HEK293 (cell line): ENCODE results near the gene SOX3.

Experiments
- CTCF ChIA-PET: fragments of 350-600 bp; formaldehyde crosslinking; extraction: SDS; loops from one replicate; lab custom pipeline; 2021; ENCODE audit warnings: antibody characterized with exemption; lab: Yijun Ruan, JAX
- POLR2A ChIA-PET: fragments of 300-600 bp; formaldehyde crosslinking; extraction: SDS; loops from one replicate; lab custom pipeline; 2020; ENCODE audit warnings: antibody characterized with exemption, inconsistent platforms; lab: Yijun Ruan, JAX
- H3K27ac ChIP-seq: fragments of 200-500 bp; sonication (Bioruptor generic); 2 replicates; pipeline ENCODE4 v1.5.1; 2014; ENCODE audit warnings: low read depth, low read length, control low read depth, inconsistent platforms; ENCODE audit errors: extremely low read depth
- H3K36me3 ChIP-seq, 2 experiments: fragments of 200-500 bp in 1 of 2; sonication (Bioruptor generic) in 1 of 2; 1 replicate in 1 of 2; 2 replicates in 1 of 2; pipeline ENCODE4 v1.5.1; 2014 to 2017; ENCODE audit warnings: inconsistent platforms in 2 of 2, low read length in 2 of 2; ENCODE audit not compliant: control insufficient read depth in 2 of 2, insufficient read depth in 1 of 2
- H3K4me1 ChIP-seq: fragments of 200-500 bp; sonication (Bioruptor generic); 2 replicates; pipeline ENCODE4 v1.5.1; 2014; ENCODE audit warnings: mild to moderate bottlenecking, low read length, inconsistent platforms; ENCODE audit not compliant: control insufficient read depth, insufficient read depth
- H3K4me3 ChIP-seq: 2 replicates; pipeline ENCODE4 v1.5.1; 2011; ENCODE audit warnings: low read depth, mild to moderate bottlenecking, control low read depth, low read length, moderate library complexity
- H3K9me3 ChIP-seq: fragments of 200-500 bp; sonication (Bioruptor generic); 2 replicates; pipeline ENCODE4 v1.5.1; 2014; ENCODE audit warnings: low read depth, low read length, inconsistent platforms; ENCODE audit not compliant: control insufficient read depth, insufficient read depth
- GFI1B ChIP-seq: fragments of 450-650 bp; formaldehyde crosslinking; IDR thresholded peaks from 2 replicates; pipeline ENCODE4 v1.5.1; 2016; ENCODE audit warnings: missing biosample characterization, missing genetic modification characterization
- IKZF3 ChIP-seq: fragments of 450-650 bp; IDR thresholded peaks from 2 replicates; pipeline ENCODE4 v1.5.0; 2018; ENCODE audit warnings: missing biosample characterization, mild to moderate bottlenecking, missing genetic modification characterization, moderate library complexity
- KLF17 ChIP-seq: fragments of 450-650 bp; formaldehyde crosslinking; IDR thresholded peaks from 2 replicates; pipeline ENCODE4 v1.5.1; 2016; ENCODE audit warnings: missing biosample characterization, missing genetic modification characterization
- OSR2 ChIP-seq: fragments of 450-650 bp; formaldehyde crosslinking; IDR thresholded peaks from 2 replicates; pipeline ENCODE4 v1.5.1; 2016; ENCODE audit warnings: missing biosample characterization, missing genetic modification characterization
- ZIC2 ChIP-seq: fragments of 450-650 bp; formaldehyde crosslinking; IDR thresholded peaks from 2 replicates; pipeline ENCODE4 v1.5.1; 2016; ENCODE audit warnings: missing biosample characterization, missing genetic modification characterization
- ZNF140 ChIP-seq: fragments of 450-650 bp; formaldehyde crosslinking; IDR thresholded peaks from 2 replicates; pipeline ENCODE4 v1.5.1; 2016; ENCODE audit warnings: missing biosample characterization, missing genetic modification characterization
- ZNF214 ChIP-seq: fragments of 450-650 bp; formaldehyde crosslinking; IDR thresholded peaks from 2 replicates; pipeline ENCODE4 v1.5.1; 2017; ENCODE audit warnings: missing biosample characterization, mild to moderate bottlenecking, missing genetic modification characterization, borderline replicate concordance
- ZNF248 ChIP-seq: fragments of 450-650 bp; formaldehyde crosslinking; IDR thresholded peaks from 2 replicates; pipeline ENCODE4 v1.5.1; 2017; ENCODE audit warnings: missing biosample characterization, missing genetic modification characterization
- ZNF311 ChIP-seq: fragments of 450-650 bp; formaldehyde crosslinking; IDR thresholded peaks from 2 replicates; pipeline ENCODE4 v1.5.1; 2017; ENCODE audit warnings: missing biosample characterization, missing genetic modification characterization, borderline replicate concordance
- ZNF362 ChIP-seq: fragments of 450-650 bp; formaldehyde crosslinking; IDR thresholded peaks from 2 replicates; pipeline ENCODE4 v1.5.1; 2016; ENCODE audit warnings: missing biosample characterization, missing genetic modification characterization
- ZNF423 ChIP-seq: fragments of 450-650 bp; formaldehyde crosslinking; IDR thresholded peaks from 2 replicates; pipeline ENCODE4 v1.5.1; 2016; ENCODE audit warnings: missing biosample characterization, missing genetic modification characterization
- ZNF426 ChIP-seq: fragments of 450-650 bp; formaldehyde crosslinking; IDR thresholded peaks from 2 replicates; pipeline ENCODE4 v1.5.1; 2017; ENCODE audit warnings: missing biosample characterization, missing genetic modification characterization, mild to moderate bottlenecking, inconsistent platforms, moderate library complexity
- ZNF449 ChIP-seq: fragments of 450-650 bp; formaldehyde crosslinking; IDR thresholded peaks from 2 replicates; pipeline ENCODE4 v1.5.1; 2017; ENCODE audit warnings: missing biosample characterization, mild to moderate bottlenecking, missing genetic modification characterization, moderate library complexity
- ZNF48 ChIP-seq: fragments of 450-650 bp; formaldehyde crosslinking; IDR thresholded peaks from 2 replicates; pipeline ENCODE4 v1.5.1; 2016; ENCODE audit warnings: missing biosample characterization, missing genetic modification characterization
- ZNF514 ChIP-seq: fragments of 450-650 bp; formaldehyde crosslinking; IDR thresholded peaks from 2 replicates; pipeline ENCODE4 v1.5.1; 2016; ENCODE audit warnings: missing biosample characterization, missing genetic modification characterization
- ZNF530 ChIP-seq: fragments of 450-650 bp; formaldehyde crosslinking; IDR thresholded peaks from 2 replicates; pipeline ENCODE4 v1.5.1; 2016; ENCODE audit warnings: low read depth, missing biosample characterization, missing genetic modification characterization
- ZNF624 ChIP-seq: fragments of 450-650 bp; formaldehyde crosslinking; IDR thresholded peaks from 2 replicates; pipeline ENCODE4 v1.5.1; 2017; ENCODE audit warnings: missing biosample characterization, missing genetic modification characterization
- ZNF645 ChIP-seq: fragments of 450-650 bp; formaldehyde crosslinking; IDR thresholded peaks from 2 replicates; pipeline ENCODE4; 2016; ENCODE audit warnings: missing biosample characterization, missing genetic modification characterization
- ZNF692 ChIP-seq: fragments of 450-650 bp; formaldehyde crosslinking; IDR thresholded peaks from 2 replicates; pipeline ENCODE4 v1.5.1; 2016; ENCODE audit warnings: missing biosample characterization, missing genetic modification characterization
- ZNF792 ChIP-seq: fragments of 450-650 bp; formaldehyde crosslinking; IDR thresholded peaks from 2 replicates; pipeline ENCODE4 v1.5.1; 2016; ENCODE audit warnings: missing biosample characterization, missing genetic modification characterization

Gene SOX3

GRCh38 chrX:140524556-140524955 lies 19.7 kb upstream of the SOX3 start:
- Histone ChIP-seq H3K9me3 (no peaks in the 10 kb centered on the region), H3K4me1 (no peaks in the 10 kb centered on the region), H3K36me3 (no peaks in the 10 kb centered on the region), H3K27ac (no peak overlapping the region)
- ChIA-PET POLR2A (no interaction called here), CTCF (interaction anchor here (0.8 to 1.0 kb wide), 2 partner anchors 12 to 467 kb away, joined by 3 read pairs; no protein-coding TSS in a partner anchor)
- no peak for TF ChIP-seq ZNF311 (tag by site-specific recombination)
- TF ChIP-seq ZNF362 (tag by site-specific recombination): no peak
- no peak for TF ChIP-seq ZNF48 (tag by site-specific recombination)
- TF ChIP-seq ZNF426: no peak
- TF ChIP-seq ZNF624 (tag by site-specific recombination): no peak
- TF ChIP-seq ZNF140 (tag by site-specific recombination): no peak
- TF ChIP-seq OSR2: no peak
- no peak for TF ChIP-seq ZIC2 (tag by site-specific recombination)
- TF ChIP-seq IKZF3 (tag by site-specific recombination): no peak
- no peak for TF ChIP-seq ZNF514 (tag by site-specific recombination)
- TF ChIP-seq KLF17 (tag by site-specific recombination): no peak
- TF ChIP-seq ZNF530 (tag by site-specific recombination): no peak
- TF ChIP-seq ZNF692 (tag by site-specific recombination): no peak
- no peak for TF ChIP-seq ZNF792
- TF ChIP-seq ZNF423 (tag by site-specific recombination): no peak
- no peak for TF ChIP-seq ZNF248
- TF ChIP-seq, all 188 proteins: peak for 0
- H3K4me3 ChIP-seq: no peak overlapping the region

- Histone ChIP-seq H3K27ac (no peak overlapping the region), H3K4me1 (no peaks in the 10 kb centered on the region), H3K4me3 (no peak overlapping the region), H3K9me3 (no peaks in the 10 kb centered on the region), H3K36me3 (no peaks in the 10 kb centered on the region)
- POLR2A ChIA-PET: no interaction called here
- CTCF ChIA-PET: interaction anchor here (0.6 to 2.0 kb wide), 5 partner anchors 12 to 462 kb away, joined by 3 to 7 read pairs (median 4); no protein-coding TSS in a partner anchor
- no peak for TF ChIP-seq ZNF645
- no peak for TF ChIP-seq ZNF214
- no peak for TF ChIP-seq ZNF449 (tag by site-specific recombination)
- TF ChIP-seq GFI1B (tag by site-specific recombination): no peak
Measured at GRCh38 chrX:140521393-140521792, 16.5 kb upstream of the SOX3 start.
